A549 (cell line): ENCODE results near the gene GMNN. TPM values are rescaled to one million over a fixed set of nuclear protein-coding genes. Genes with fewer than 3 reads are reported as not detected.

Experiments
- ATAC-seq, 2 experiments: fragments of 200-7000 bp in 1 of 2; fragments of >200 bp in 1 of 2; cut with Nextera tagmentation in 1 of 2; cut with Tn5 transposase in 1 of 2; 3 replicates each; pipeline versions ENCODE4 v1.8.0 to v1.9.1; 2018 to 2020; ENCODE audit warnings: mild to moderate bottlenecking in 1 of 2, moderate library complexity in 1 of 2
- CTCF ChIA-PET: fragments of 300-600 bp; sonication (Branson Sonifier 250); formaldehyde crosslinking; extraction: SDS; loops from one replicate; lab custom pipeline; 2021; ENCODE audit warnings: antibody characterized with exemption, inconsistent platforms; lab: Yijun Ruan, JAX
- POLR2A ChIA-PET: fragments of 350-600 bp; formaldehyde crosslinking; extraction: SDS; loops from one replicate; lab custom pipeline; 2021; ENCODE audit warnings: antibody characterized with exemption, inconsistent platforms; lab: Yijun Ruan, JAX
- DNase-seq, 2 experiments: peaks; one replicate each; pipeline versions ENCODE4 v3.0.0 to v3.0.0-alpha.2; 2011 to 2016; ENCODE audit warnings: low read depth in 1 of 2, low spot score in 1 of 2
- FAIRE-seq: peaks from 2 replicates; lab custom pipeline; 2011; peaks lifted over from hg19 to GRCh38; lab: Jason Lieb, UNC
- H3K27ac ChIP-seq, 2 experiments: fragments of >200 bp; sonication (Bioruptor Twin); formaldehyde crosslinking; 3 replicates each; pipeline ENCODE4 v1.5.1; 2016 to 2017
- H3K4me1 ChIP-seq: fragments of >200 bp; sonication (Bioruptor Twin); formaldehyde crosslinking; 3 replicates; pipeline ENCODE4 v1.6.1; 2016
- H3K4me2 ChIP-seq: fragments of >200 bp; sonication (Bioruptor Twin); formaldehyde crosslinking; 3 replicates; pipeline ENCODE4 v1.6.1; 2016
- H3K4me3 ChIP-seq: fragments of >200 bp; sonication (Bioruptor Twin); formaldehyde crosslinking; 3 replicates; pipeline ENCODE4 v1.5.1; 2016
- H3K9me3 ChIP-seq: fragments of >200 bp; sonication (Bioruptor Twin); formaldehyde crosslinking; 3 replicates; pipeline ENCODE4 v1.6.1; 2016
- BHLHE40 ChIP-seq: IDR thresholded peaks from 2 replicates; pipeline ENCODE4 v1.6.1; 2012; ENCODE audit warnings: low read depth, low read length, inconsistent platforms
- CHD4 ChIP-seq: fragments of 200-600 bp; sonication (generic); IDR thresholded peaks from 2 replicates; pipeline ENCODE4 v1.6.1; 2016; ENCODE audit warnings: antibody characterized with exemption, mild to moderate bottlenecking, borderline replicate concordance
- EHMT2 ChIP-seq: fragments of 200-600 bp; sonication (generic); IDR thresholded peaks from 2 replicates; pipeline ENCODE4 v1.6.1; 2016; ENCODE audit warnings: antibody characterized with exemption, low read depth, mild to moderate bottlenecking, moderate library complexity
- EP300 ChIP-seq, 2 experiments: fragments of >200 bp; sonication (Bioruptor Twin); formaldehyde crosslinking; IDR thresholded peaks; 2 replicates in 1 of 2; 3 replicates in 1 of 2; pipeline ENCODE4 v1.6.1; 2016 to 2017
- ESRRA ChIP-seq: fragments of 150-350 bp; IDR thresholded peaks from 2 replicates; pipeline ENCODE4 v1.6.1; 2014; ENCODE audit warnings: mild to moderate bottlenecking, low read length, borderline replicate concordance
- FOSB ChIP-seq: fragments of 250-450 bp; sonication (Bioruptor Pico); IDR thresholded peaks from 2 replicates; pipeline ENCODE4 v1.5.0; 2020; ENCODE audit warnings: mild to moderate bottlenecking, moderate library complexity
- FOSL2 ChIP-seq, 2 experiments: fragments of 450-650 bp in 1 of 2; fragments of >200 bp in 1 of 2; sonication (Bioruptor Twin) in 1 of 2; formaldehyde crosslinking; IDR thresholded peaks; 2 replicates each; pipeline versions ENCODE4 v1.5.0 to v1.6.1; 2016 to 2020; ENCODE audit warnings: mild to moderate bottlenecking in 1 of 2, moderate library complexity in 1 of 2
- FOXS1 ChIP-seq: fragments of 250-450 bp; sonication (Bioruptor Pico); IDR thresholded peaks from 2 replicates; pipeline ENCODE4 v1.5.0; 2020; ENCODE audit warnings: mild to moderate bottlenecking, moderate library complexity
- HDAC2 ChIP-seq: fragments of 200-600 bp; sonication (generic); IDR thresholded peaks from 2 replicates; pipeline ENCODE4 v1.6.1; 2016
- HOXB13 ChIP-seq: fragments of 250-450 bp; sonication (Bioruptor Pico); IDR thresholded peaks from 2 replicates; pipeline ENCODE4 v1.5.0; 2020; ENCODE audit warnings: low read depth, mild to moderate bottlenecking, moderate library complexity
- HOXB5 ChIP-seq: fragments of 250-450 bp; sonication (Bioruptor Pico); IDR thresholded peaks from 2 replicates; pipeline ENCODE4 v1.5.0; 2020; ENCODE audit warnings: mild to moderate bottlenecking, moderate library complexity
- KDM1A ChIP-seq: fragments of 200-600 bp; sonication (generic); IDR thresholded peaks from 2 replicates; pipeline ENCODE4 v1.6.1; 2016; ENCODE audit warnings: low read depth, mild to moderate bottlenecking
- MAFK ChIP-seq: fragments of 450-650 bp; IDR thresholded peaks from 2 replicates; pipeline ENCODE4 v1.6.1; 2014; ENCODE audit not compliant: partially characterized antibody
- MYC ChIP-seq: IDR thresholded peaks from 2 replicates; pipeline ENCODE4 v1.6.1; 2012; ENCODE audit warnings: mild to moderate bottlenecking, inconsistent platforms, low read length, improper control_type of control experiment, borderline replicate concordance
- NFE2L2 ChIP-seq: fragments of 150-350 bp; conservative IDR thresholded peaks from 2 replicates; pipeline ENCODE4 v1.6.1; 2014; ENCODE audit warnings: low read length
- NPAS2 ChIP-seq: fragments of 250-450 bp; sonication (Bioruptor Pico); IDR thresholded peaks from 2 replicates; pipeline ENCODE4 v1.8.0; 2022; ENCODE audit warnings: mild to moderate bottlenecking, moderate library complexity, borderline replicate concordance
- PHF8 ChIP-seq: fragments of 200-600 bp; sonication (generic); IDR thresholded peaks from 2 replicates; pipeline ENCODE4 v1.6.1; 2016; ENCODE audit warnings: low read depth, mild to moderate bottlenecking, antibody characterized with exemption, moderate library complexity, borderline replicate concordance
- POLR2A ChIP-seq: IDR thresholded peaks from 2 replicates; pipeline ENCODE4 v1.6.1; 2012; ENCODE audit warnings: mild to moderate bottlenecking, low read length
- POLR2AphosphoS2 ChIP-seq: conservative IDR thresholded peaks from 2 replicates; pipeline ENCODE4 v1.6.1; 2012; ENCODE audit warnings: low read length, improper control_type of control experiment, inconsistent platforms
- RARB ChIP-seq: fragments of 250-450 bp; sonication (Bioruptor Pico); IDR thresholded peaks from 2 replicates; pipeline ENCODE4 v1.8.0; 2021; ENCODE audit warnings: mild to moderate bottlenecking, moderate library complexity
- RCOR1 ChIP-seq: fragments of 150-350 bp; IDR thresholded peaks from 2 replicates; pipeline ENCODE4 v1.6.1; 2014; ENCODE audit warnings: antibody characterized with exemption, low read length, low read depth
- RNF2 ChIP-seq: fragments of 200-600 bp; sonication (generic); IDR thresholded peaks from 2 replicates; pipeline ENCODE4 v1.6.1; 2016; ENCODE audit warnings: low read depth, mild to moderate bottlenecking, antibody characterized with exemption, moderate library complexity, borderline replicate concordance
- SREBF2 ChIP-seq: fragments of 450-650 bp; IDR thresholded peaks from 2 replicates; pipeline ENCODE4 v1.6.1; 2014; ENCODE audit warnings: mild to moderate bottlenecking, moderate library complexity
- TFCP2L1 ChIP-seq: fragments of 250-450 bp; sonication (Bioruptor Pico); IDR thresholded peaks from 2 replicates; pipeline ENCODE4 v1.5.0; 2021; ENCODE audit warnings: mild to moderate bottlenecking
- TP53 ChIP-seq: fragments of 250-450 bp; sonication (Bioruptor Pico); IDR thresholded peaks from 2 replicates; pipeline ENCODE4 v1.5.0; 2021; ENCODE audit warnings: mild to moderate bottlenecking, moderate library complexity
- USF2 ChIP-seq: fragments of 450-650 bp; IDR thresholded peaks from 2 replicates; pipeline ENCODE4 v1.6.1; 2014; ENCODE audit warnings: antibody characterized with exemption
- ZC3H11A ChIP-seq: fragments of 450-650 bp; IDR thresholded peaks from 2 replicates; pipeline ENCODE4 v1.6.1; 2014; ENCODE audit warnings: antibody characterized with exemption, mild to moderate bottlenecking
- WGBS: methylation state at CpG from one replicate; pipeline ENCODE4 v1.1.6; 2017; ENCODE audit errors: missing lambda C conversion rate; 5-methylcytosine and 5-hydroxymethylcytosine counted together
- polyA plus RNA-seq, 4 experiments: library from polyadenylated mRNA; depleted of rRNA in 3 of 4; stranded (reverse); fragments of >200 nt; fragmentation: RNase III in 1 of 4; extraction: RNeasy Plus Mini Kit Qiagen cat#74134 plus additional on column Dnase treatment in 1 of 4; gene quantifications; 2 replicates in 3 of 4; 3 replicates in 1 of 4; pipeline ENCODE4 v1.2.3, GENCODE V29; 2011 to 2017
- TF ChIP-seq, protein P1 (sequence below): fragments of 150-350 bp; IDR thresholded peaks from 2 replicates; pipeline ENCODE4 v1.6.1; 2014; ENCODE audit warnings: low read depth, mild to moderate bottlenecking, low read length
- TF ChIP-seq, protein P2 (sequence below): fragments of 250-450 bp; sonication (Bioruptor Pico); IDR thresholded peaks from 2 replicates; pipeline ENCODE4 v1.5.0; 2021; ENCODE audit warnings: mild to moderate bottlenecking, moderate library complexity, borderline replicate concordance
- TF ChIP-seq, protein P3 (sequence below): fragments of >200 bp; sonication (Bioruptor Twin); formaldehyde crosslinking; IDR thresholded peaks from 2 replicates; pipeline ENCODE4 v1.6.1; 2016
- TF ChIP-seq, protein P4 (sequence below): IDR thresholded peaks from 2 replicates; pipeline ENCODE4 v1.6.1; 2012; ENCODE audit warnings: low read depth, borderline replicate concordance

The GMNN gene
- polyA plus RNA-seq, 2 of the 4 experiments (the other 2 are of a cell fraction) = 59.2 to 59.4 TPM

DNA sequence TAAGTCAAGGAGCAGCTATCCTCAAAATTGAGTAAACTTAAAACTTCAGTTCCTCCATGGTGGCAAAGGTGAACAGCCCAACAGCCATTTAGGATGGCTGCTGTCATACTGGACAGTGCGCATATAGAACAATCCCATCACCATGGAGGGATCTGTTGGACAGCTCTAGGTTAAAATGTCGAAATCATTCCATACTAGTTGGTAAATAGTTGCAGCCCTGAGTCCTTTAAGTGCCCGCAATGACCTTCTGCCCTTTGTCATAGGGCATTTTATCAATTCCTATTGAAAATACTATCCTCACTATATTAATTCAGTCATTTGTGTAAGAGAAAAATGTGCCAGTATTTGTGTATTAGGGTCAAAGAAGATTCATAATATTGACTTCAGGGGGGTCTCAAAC, 32.8 kb downstream of the GMNN start (continued):
- TF ChIP-seq MAFK (no peak), USF2 (no peak), PHF8 (no peak)

GRCh38 chr6:24809728-24810127, 35.0 kb downstream of the GMNN start:
- ATAC-seq (no peak), DNase-seq (no peak), FAIRE-seq (no peak)
- no peak overlapping the region for H3K4me3 ChIP-seq
- no peak for TF ChIP-seq CHD4
- no peak for TF ChIP-seq RCOR1
- TF ChIP-seq, protein P1, sequence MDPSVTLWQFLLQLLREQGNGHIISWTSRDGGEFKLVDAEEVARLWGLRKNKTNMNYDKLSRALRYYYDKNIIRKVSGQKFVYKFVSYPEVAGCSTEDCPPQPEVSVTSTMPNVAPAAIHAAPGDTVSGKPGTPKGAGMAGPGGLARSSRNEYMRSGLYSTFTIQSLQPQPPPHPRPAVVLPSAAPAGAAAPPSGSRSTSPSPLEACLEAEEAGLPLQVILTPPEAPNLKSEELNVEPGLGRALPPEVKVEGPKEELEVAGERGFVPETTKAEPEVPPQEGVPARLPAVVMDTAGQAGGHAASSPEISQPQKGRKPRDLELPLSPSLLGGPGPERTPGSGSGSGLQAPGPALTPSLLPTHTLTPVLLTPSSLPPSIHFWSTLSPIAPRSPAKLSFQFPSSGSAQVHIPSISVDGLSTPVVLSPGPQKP = no peak
- TF ChIP-seq, protein P2, sequence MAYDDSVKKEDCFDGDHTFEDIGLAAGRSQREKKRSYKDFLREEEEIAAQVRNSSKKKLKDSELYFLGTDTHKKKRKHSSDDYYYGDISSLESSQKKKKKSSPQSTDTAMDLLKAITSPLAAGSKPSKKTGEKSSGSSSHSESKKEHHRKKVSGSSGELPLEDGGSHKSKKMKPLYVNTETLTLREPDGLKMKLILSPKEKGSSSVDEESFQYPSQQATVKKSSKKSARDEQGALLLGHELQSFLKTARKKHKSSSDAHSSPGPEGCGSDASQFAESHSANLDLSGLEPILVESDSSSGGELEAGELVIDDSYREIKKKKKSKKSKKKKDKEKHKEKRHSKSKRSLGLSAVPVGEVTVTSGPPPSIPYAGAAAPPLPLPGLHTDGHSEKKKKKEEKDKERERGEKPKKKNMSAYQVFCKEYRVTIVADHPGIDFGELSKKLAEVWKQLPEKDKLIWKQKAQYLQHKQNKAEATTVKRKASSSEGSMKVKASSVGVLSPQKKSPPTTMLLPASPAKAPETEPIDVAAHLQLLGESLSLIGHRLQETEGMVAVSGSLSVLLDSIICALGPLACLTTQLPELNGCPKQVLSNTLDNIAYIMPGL (CRISPR knock-in tag) = no peak
- no peak for TF ChIP-seq EHMT2
- TF ChIP-seq, protein P3, sequence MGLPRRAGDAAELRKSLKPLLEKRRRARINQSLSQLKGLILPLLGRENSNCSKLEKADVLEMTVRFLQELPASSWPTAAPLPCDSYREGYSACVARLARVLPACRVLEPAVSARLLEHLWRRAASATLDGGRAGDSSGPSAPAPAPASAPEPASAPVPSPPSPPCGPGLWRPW = no peak
- no peak for TF ChIP-seq ESRRA
- no peak for TF ChIP-seq TFCP2L1 (CRISPR knock-in tag)
- TF ChIP-seq FOSB (CRISPR knock-in tag) = no peak
- TF ChIP-seq RARB (CRISPR knock-in tag) = no peak
- no peak for TF ChIP-seq NFE2L2
- no peak for TF ChIP-seq HDAC2
- TF ChIP-seq TP53 = no peak
- TF ChIP-seq POLR2A = no peak
- TF ChIP-seq BHLHE40 = no peak
- no peak for TF ChIP-seq HOXB13 (CRISPR knock-in tag)
- TF ChIP-seq, protein P4, sequence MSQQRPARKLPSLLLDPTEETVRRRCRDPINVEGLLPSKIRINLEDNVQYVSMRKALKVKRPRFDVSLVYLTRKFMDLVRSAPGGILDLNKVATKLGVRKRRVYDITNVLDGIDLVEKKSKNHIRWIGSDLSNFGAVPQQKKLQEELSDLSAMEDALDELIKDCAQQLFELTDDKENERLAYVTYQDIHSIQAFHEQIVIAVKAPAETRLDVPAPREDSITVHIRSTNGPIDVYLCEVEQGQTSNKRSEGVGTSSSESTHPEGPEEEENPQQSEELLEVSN = no peak
- no peak for TF ChIP-seq FOXS1 (CRISPR knock-in tag)
- TF ChIP-seq POLR2AphosphoS2 = no peak
- POLR2A ChIA-PET = no interaction called here
- H3K4me2 ChIP-seq = no peak overlapping the region
- no peak overlapping the region for H3K27ac ChIP-seq
- no peaks in the 10 kb centered on the region for H3K4me1 ChIP-seq
- WGBS = 43% methylated on average over 2 of the region's 3 CpGs
- H3K9me3 ChIP-seq = no peaks in the 10 kb centered on the region
- CTCF ChIA-PET = interaction anchor here (0.6 to 1.6 kb wide), 2 partner anchors 13 to 233 kb away, joined by 3 to 4 read pairs; no protein-coding TSS in a partner anchor

GRCh38 chr6:24818346-24818745, 43.6 kb downstream of the GMNN start:
- ATAC-seq (no peak), DNase-seq (no peak), FAIRE-seq (no peak)
- peaks cover 3% of the 10 kb centered on the region; the same call in 1 of the 3 replicates for H3K4me1 ChIP-seq
- no peak overlapping the region for H3K4me2 ChIP-seq
- 83% methylated on average over 2 of the region's 2 CpGs for WGBS
- H3K27ac ChIP-seq = no peak overlapping the region
- H3K9me3 ChIP-seq = no peaks in the 10 kb centered on the region
- CTCF ChIA-PET = interaction anchor here (0.9 kb wide), 1 partner anchor 253 kb away, joined by 3 read pairs; no protein-coding TSS in a partner anchor
- POLR2A ChIA-PET = no interaction called here
- no peak overlapping the region for H3K4me3 ChIP-seq
- no peak for TF ChIP-seq TP53
- no peak for TF ChIP-seq ZC3H11A
- TF ChIP-seq KDM1A = no peak
- TF ChIP-seq SREBF2 = no peak
- TF ChIP-seq, protein P4 = no peak
- no peak for TF ChIP-seq HOXB5
- no peak for TF ChIP-seq NPAS2 (CRISPR knock-in tag)
- no peak for TF ChIP-seq MYC
- TF ChIP-seq RNF2 = no peak
- no peak for TF ChIP-seq FOSL2 (IDR thresholded peaks at IDR 0.05)
- TF ChIP-seq FOSL2 (CRISPR knock-in tag; IDR thresholded peaks at IDR 0.05) = no peak
- no peak for TF ChIP-seq FOSB (CRISPR knock-in tag)
- TF ChIP-seq FOXS1 (CRISPR knock-in tag) = no peak
- no peak for TF ChIP-seq EP300 (IDR thresholded peaks at IDR 0.05)
- TF ChIP-seq RARB (CRISPR knock-in tag) = no peak
- TF ChIP-seq MAFK = no peak
- TF ChIP-seq HOXB13 (CRISPR knock-in tag) = no peak
- no peak for TF ChIP-seq USF2
